H1 (cell line): ENCODE results near the gene PPP1R12C. TPM values are rescaled to one million over a fixed set of nuclear protein-coding genes. Genes with fewer than 3 reads are reported as not detected.

Experiments
- CTCF ChIA-PET: fragments of 300-600 bp; sonication (Branson Sonifier 250); formaldehyde crosslinking; loops from one replicate; lab custom pipeline; 2021; ENCODE audit not compliant: partially characterized antibody; lab: Charles Lee
- POLR2A ChIA-PET: fragments of 300-600 bp; sonication (Branson Sonifier 250); formaldehyde crosslinking; loops from one replicate; lab custom pipeline; 2021; ENCODE audit warnings: inconsistent platforms; ENCODE audit not compliant: partially characterized antibody; lab: Charles Lee
- DNase-seq, 2 experiments: peaks; one replicate each; pipeline versions ENCODE4 v3.0.0 to v3.0.0-alpha.2; 2010 to 2022; ENCODE audit warnings: low spot score in 2 of 2, low read depth in 1 of 2, mixed read lengths in 1 of 2
- FAIRE-seq: peaks from 2 replicates; lab custom pipeline; 2011; peaks lifted over from hg19 to GRCh38; lab: Jason Lieb, UNC
- H2AFZ ChIP-seq: 2 replicates; pipeline ENCODE4 v1.8.1; 2012; ENCODE audit warnings: low read length, inconsistent platforms
- H2AK5ac ChIP-seq: 2 replicates; pipeline ENCODE4 v1.6.1; 2013; ENCODE audit warnings: low read depth, low read length
- H2BK120ac ChIP-seq: replicated peaks from 2 replicates; pipeline ENCODE3; 2013; ENCODE audit warnings: low read depth, low read length, inconsistent platforms
- H2BK12ac ChIP-seq: 2 replicates; pipeline ENCODE4 v1.6.1; 2013; ENCODE audit warnings: low read depth, low read length
- H2BK15ac ChIP-seq: 2 replicates; pipeline ENCODE4 v1.6.1; 2013; ENCODE audit warnings: low read length
- H2BK20ac ChIP-seq: 2 replicates; pipeline ENCODE4 v1.6.1; 2013; ENCODE audit warnings: low read length
- H2BK5ac ChIP-seq: 2 replicates; pipeline ENCODE4 v1.6.1; 2013; ENCODE audit warnings: low read depth, low read length
- H3K14ac ChIP-seq: 2 replicates; pipeline ENCODE4 v1.6.1; 2013; ENCODE audit warnings: inconsistent platforms; ENCODE audit not compliant: insufficient read length
- H3K18ac ChIP-seq: 2 replicates; pipeline ENCODE4 v1.6.1; 2013; ENCODE audit warnings: low read length; ENCODE audit errors: extremely low read depth
- H3K23ac ChIP-seq: 2 replicates; pipeline ENCODE4 v1.6.1; 2013; ENCODE audit warnings: inconsistent platforms; ENCODE audit not compliant: insufficient read length
- H3K23me2 ChIP-seq: 2 replicates; pipeline ENCODE4 v1.6.1; 2013; ENCODE audit warnings: low read depth, low read length
- H3K27ac ChIP-seq: 2 replicates; pipeline ENCODE4 v1.6.1; 2011; ENCODE audit warnings: low read depth, low read length, inconsistent platforms
- H3K27me3 ChIP-seq, 4 experiments: replicated peaks in 1 of 4; 1 replicate in 1 of 4; 2 replicates in 3 of 4; pipeline versions ENCODE4 v1.6.1 to v1.8.1; 2011 to 2013; ENCODE audit warnings: low read length in 3 of 4, mild to moderate bottlenecking in 3 of 4, inconsistent platforms in 2 of 4, mixed read lengths in 2 of 4, moderate library complexity in 1 of 4; ENCODE audit not compliant: control insufficient read depth in 3 of 4, insufficient read depth in 3 of 4; ENCODE audit errors: extremely low read depth in 1 of 4
- H3K36me3 ChIP-seq, 4 experiments: 2 replicates each; pipeline versions ENCODE4 v1.6.1 to v1.8.1; 2011 to 2013; ENCODE audit warnings: mild to moderate bottlenecking in 4 of 4, low read length in 3 of 4, moderate library complexity in 2 of 4, control low read depth in 1 of 4, inconsistent platforms in 1 of 4; ENCODE audit not compliant: insufficient read depth in 4 of 4, control insufficient read depth in 2 of 4
- H3K4ac ChIP-seq: replicated peaks from 2 replicates; pipeline ENCODE3; 2013; ENCODE audit warnings: low read length, low read depth, mixed read lengths, inconsistent platforms; ENCODE audit not compliant: insufficient read length
- H3K4me1 ChIP-seq, 4 experiments: replicated peaks in 1 of 4; 1 replicate in 1 of 4; 2 replicates in 3 of 4; pipeline versions ENCODE4 v1.6.1 to v1.8.1; 2011 to 2013; ENCODE audit warnings: low read length in 3 of 4, inconsistent platforms in 2 of 4, mixed read lengths in 1 of 4; ENCODE audit not compliant: insufficient read depth in 4 of 4, control insufficient read depth in 3 of 4
- H3K4me2 ChIP-seq, 2 experiments: 2 replicates each; pipeline versions ENCODE4 v1.6.1 to v1.8.1; 2011 to 2013; ENCODE audit warnings: low read depth in 2 of 2, low read length in 2 of 2, control low read depth in 1 of 2, inconsistent platforms in 1 of 2, mild to moderate bottlenecking in 1 of 2; ENCODE audit not compliant: insufficient read depth in 1 of 2
- H3K4me3 ChIP-seq, 4 experiments: fragments of 200-600, 300-600 bp in 1 of 4; sonication (generic), shearing (Covaris generic), sonication (Bioruptor Twin) in 1 of 4; 2 replicates each; pipeline versions ENCODE4 v1.5.1 to v1.8.1; 2011 to 2016; ENCODE audit warnings: low read length in 4 of 4, low read depth in 3 of 4, control low read depth in 2 of 4, inconsistent platforms in 2 of 4, mild to moderate bottlenecking in 2 of 4, mixed read lengths in 1 of 4, moderate library complexity in 1 of 4; ENCODE audit not compliant: insufficient read depth in 2 of 4; ENCODE audit errors: extremely low read depth in 1 of 4
- H3K56ac ChIP-seq: replicated peaks from 2 replicates; pipeline ENCODE3; 2013; ENCODE audit warnings: low read depth, mild to moderate bottlenecking, mixed read lengths, low read length, inconsistent platforms; ENCODE audit not compliant: insufficient read length
- H3K79me1 ChIP-seq: 2 replicates; pipeline ENCODE4 v1.6.1; 2013; ENCODE audit warnings: low read depth, low read length, control low read depth
- H3K79me2 ChIP-seq, 2 experiments: 2 replicates each; pipeline versions ENCODE4 v1.6.1 to v1.8.1; 2012 to 2013; ENCODE audit warnings: low read length in 2 of 2, mild to moderate bottlenecking in 2 of 2, inconsistent platforms in 1 of 2; ENCODE audit not compliant: insufficient read depth in 2 of 2, control insufficient read depth in 1 of 2
- H3K9ac ChIP-seq, 4 experiments: replicated peaks in 1 of 4; 1 replicate in 1 of 4; 2 replicates in 3 of 4; pipeline versions ENCODE4 v1.6.1 to v1.8.1; 2011 to 2013; ENCODE audit warnings: low read depth in 3 of 4, low read length in 3 of 4, control low read depth in 2 of 4, mild to moderate bottlenecking in 2 of 4, moderate library complexity in 2 of 4, inconsistent platforms in 1 of 4; ENCODE audit errors: extremely low read depth in 1 of 4
- H3K9me3 ChIP-seq, 2 experiments: 2 replicates each; pipeline versions ENCODE4 v1.6.1 to v1.8.1; 2012 to 2013; ENCODE audit warnings: mild to moderate bottlenecking in 2 of 2, moderate library complexity in 2 of 2, control low read depth in 1 of 2, inconsistent platforms in 1 of 2, low read depth in 1 of 2, low read length in 1 of 2, mixed read lengths in 1 of 2; ENCODE audit not compliant: insufficient read depth in 2 of 2
- H4K20me1 ChIP-seq, 2 experiments: replicated peaks in 1 of 2; 2 replicates each; pipeline versions ENCODE3 to v1.8.1; 2011 to 2013; ENCODE audit warnings: inconsistent platforms in 2 of 2, low read length in 2 of 2, mild to moderate bottlenecking in 1 of 2; ENCODE audit not compliant: insufficient read depth in 2 of 2, control insufficient read depth in 1 of 2
- H4K5ac ChIP-seq: 2 replicates; pipeline ENCODE4 v1.6.1; 2013; ENCODE audit warnings: low read length, low read depth, mixed read lengths, inconsistent platforms; ENCODE audit not compliant: insufficient read length
- H4K8ac ChIP-seq: 2 replicates; pipeline ENCODE4 v1.8.0; 2013; ENCODE audit warnings: mild to moderate bottlenecking, moderate library complexity, low read length, inconsistent platforms; ENCODE audit not compliant: insufficient read depth; ENCODE audit errors: extremely low read depth
- H4K91ac ChIP-seq: replicated peaks from 2 replicates; pipeline ENCODE3; 2013; ENCODE audit warnings: low read length, mixed read lengths, inconsistent platforms; ENCODE audit not compliant: insufficient read length
- CEBPB ChIP-seq: IDR thresholded peaks from 2 replicates; pipeline ENCODE4 v1.6.1; 2012; ENCODE audit warnings: low read depth, low read length
- CTBP2 ChIP-seq: IDR thresholded peaks from 2 replicates; pipeline ENCODE4 v1.7.0; 2011; ENCODE audit warnings: borderline replicate concordance, mild to moderate bottlenecking, moderate library complexity, mixed read lengths, low read length; ENCODE audit not compliant: insufficient read depth, insufficient read length
- EGR1 ChIP-seq: IDR thresholded peaks from 2 replicates; pipeline ENCODE4 v1.6.1; 2011; ENCODE audit warnings: low read depth, low read length, borderline replicate concordance
- HDAC2 ChIP-seq, 2 experiments: fragments of 300-600 bp in 1 of 2; sonication (generic) in 1 of 2; IDR thresholded peaks; 2 replicates each; pipeline ENCODE4 v1.6.1; 2011 to 2012; ENCODE audit warnings: low read depth in 2 of 2, low read length in 2 of 2, mild to moderate bottlenecking in 2 of 2, moderate library complexity in 2 of 2, borderline replicate concordance in 1 of 2, inconsistent platforms in 1 of 2
- KDM4A ChIP-seq: IDR thresholded peaks from one replicate; pipeline ENCODE4 v1.7.1; 2012; ENCODE audit warnings: low read depth, mild to moderate bottlenecking, moderate library complexity, low read length, inconsistent platforms; ENCODE audit not compliant: severe bottlenecking
- RAD21 ChIP-seq, 2 experiments: IDR thresholded peaks in 1 of 2; conservative IDR thresholded peaks in 1 of 2; 2 replicates each; pipeline ENCODE4 v1.6.1; 2011; ENCODE audit warnings: low read depth in 2 of 2, low read length in 2 of 2, improper control_type of control experiment in 1 of 2, inconsistent platforms in 1 of 2, mild to moderate bottlenecking in 1 of 2, moderate library complexity in 1 of 2
- SIX5 ChIP-seq: IDR thresholded peaks from 2 replicates; pipeline ENCODE4 v1.6.1; 2011; ENCODE audit warnings: mild to moderate bottlenecking, low read depth, low read length
- TEAD4 ChIP-seq: IDR thresholded peaks from 2 replicates; pipeline ENCODE4 v1.6.1; 2012; ENCODE audit warnings: low read depth, low read length, inconsistent platforms, mixed read lengths
- ZNF274 ChIP-seq: IDR thresholded peaks from 2 replicates; pipeline ENCODE4 v1.7.0; 2012; ENCODE audit warnings: low read length, borderline replicate concordance; ENCODE audit errors: extremely low read depth
- WGBS, 2 experiments: shearing (Covaris generic) in 1 of 2; methylation state at CpG; one replicate each; pipeline versions ENCODE4 v1.1.6 to v1.1.7; 2013 to 2015; ENCODE audit warnings: low lambda C conversion rate in 2 of 2, mixed read lengths in 2 of 2, inconsistent platforms in 1 of 2, low coverage in 1 of 2, missing lambda C conversion rate in 1 of 2; ENCODE audit not compliant: insufficient replicate concordance in 2 of 2, insufficient coverage in 1 of 2, insufficient read length in 1 of 2; ENCODE audit errors: extremely low coverage in 1 of 2, missing lambda C conversion rate in 1 of 2; 5-methylcytosine and 5-hydroxymethylcytosine counted together
- polyA plus RNA-seq, 7 experiments: library from polyadenylated mRNA; depleted of rRNA in 3 of 7; stranded (reverse) in 5 of 7; unstranded in 2 of 7; fragments of >200 nt in 5 of 7; fragments of 200-250 nt in 2 of 7; gene quantifications; 1 replicate in 5 of 7; 2 replicates in 1 of 7; 4 replicates in 1 of 7; pipeline versions ENCODE4 v1.2.1 to v1.2.3, GENCODE V29; 2011 to 2013; ENCODE audit warnings: missing spikeins in 2 of 7, mixed read lengths in 2 of 7
- total RNA-seq: library from RNA; stranded (reverse); fragmentation: NEBNext Ultra II Directional; extraction: Animal tissue kit (Norgen Biotek cat#: 25700); gene quantifications from 2 replicates; pipeline ENCODE4 v1.2.1, GENCODE V29; 2021
- TF ChIP-seq, protein P1 (sequence below): IDR thresholded peaks from 2 replicates; pipeline ENCODE4 v1.6.1; 2012; ENCODE audit warnings: inconsistent platforms

Gene PPP1R12C
- total and polyA plus RNA-seq, 2 of the 8 experiments (the other 6 are each of a cell fraction or from before 2014, with no cell fraction given): 31.7 to 71.5 TPM

DNA sequence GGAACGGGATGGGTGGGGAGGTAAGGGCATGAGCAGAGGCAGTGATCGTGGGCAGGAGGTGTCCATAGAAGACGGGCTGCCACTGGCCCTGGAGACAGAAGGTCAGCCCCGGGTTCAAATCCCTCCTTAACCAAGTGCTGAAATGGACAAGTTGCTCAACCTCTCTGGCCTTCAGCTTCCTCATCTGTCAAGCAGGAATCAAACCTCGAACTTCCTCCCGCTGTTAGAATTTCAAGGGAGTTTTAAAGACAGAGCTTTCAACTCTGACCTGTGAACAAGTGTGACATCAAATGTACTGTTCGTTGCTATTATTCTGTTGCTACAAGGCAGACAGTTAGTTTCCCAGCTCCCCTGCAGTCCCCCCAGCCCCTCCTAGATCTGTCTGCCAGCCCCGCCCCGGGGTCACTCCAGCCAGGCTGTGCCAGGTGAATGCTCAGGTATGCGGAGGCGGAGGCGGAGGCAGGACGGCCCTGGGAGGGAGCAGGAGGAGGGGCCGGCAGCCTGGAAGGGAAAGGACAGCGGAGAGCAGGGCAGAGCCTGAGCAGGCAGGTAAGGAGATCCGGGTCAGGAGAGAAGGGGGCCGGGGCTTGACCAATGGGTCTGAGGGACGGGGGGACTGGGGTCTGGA is 42.0 kb downstream of the PPP1R12C start, which contains the start of gene EPS8L1:
Gene EPS8L1, plus strand, starts transcription at position 499 of the 628 bp plus-strand sequence. CDS start 576 bp downstream, outside the sequence.
- peaks cover 6 to 41% (median 29%) of the 10 kb centered on the region in 4 experiments for H3K27me3 ChIP-seq
- WGBS, 2 experiments: 23% methylated on average over 18 of the region's 18 CpGs; no CpG with 5 or more reads in 1 of the 2 experiments
- H3K36me3 ChIP-seq: no peaks in the 10 kb centered on the region
- H3K4me1 ChIP-seq: peaks cover 0 to 18% (median 12%) of the 10 kb centered on the region in 4 experiments; a peak in 6 of 7 replicates
- peak within 1 kb of the TSS; percentile 45 for H4K91ac ChIP-seq
- no peak within 1 kb of the TSS for H3K14ac ChIP-seq
- peak; percentile 84 for FAIRE-seq
- no peak within 1 kb of the TSS for H4K8ac ChIP-seq
- peaks cover 0 to 4% of the 10 kb centered on the region in 2 experiments for H4K20me1 ChIP-seq
- no peaks in the 10 kb centered on the region for H3K79me1 ChIP-seq
- ChIA-PET CTCF (interaction anchor here (0.5 to 1.4 kb wide), 4 partner anchors 13 to 1293 kb away, joined by 3 to 6 read pairs (median 3); no protein-coding TSS in a partner anchor), POLR2A (interaction anchor here (0.6 to 6.2 kb wide), 9 partner anchors 8 to 332 kb away, joined by 3 to 17 read pairs (median 4); partner anchors contain the start of genes RDH13 and UBE2S)
- no peak within 1 kb of the TSS for H2AFZ ChIP-seq
- H2BK5ac ChIP-seq: peak within 1 kb of the TSS; percentile 55; the same call in 1 of the 2 replicates
- no peak within 1 kb of the TSS for H3K23ac ChIP-seq
- H2BK12ac ChIP-seq: peak within 1 kb of the TSS; percentile 80; the same call in 1 of the 2 replicates
- peaks cover 6% of the 10 kb centered on the region; the same call in 1 of the 2 replicates for H3K23me2 ChIP-seq
- H2AK5ac ChIP-seq: peak within 1 kb of the TSS; percentile 66; the same call in 1 of the 2 replicates
- peak within 1 kb of the TSS; percentile 54 to 55 for H3K4me2 ChIP-seq
- DNase-seq: peak in 1 of 2 experiments; percentile 86
- peak within 1 kb of the TSS; percentile 32 for H3K18ac ChIP-seq
- H3K27ac ChIP-seq: no peak within 1 kb of the TSS
- H3K4ac ChIP-seq: no peak within 1 kb of the TSS
- peak within 1 kb of the TSS in 1 of 4 experiments; percentile 17; a peak in 1 of 7 replicates for H3K9ac ChIP-seq
- H2BK120ac ChIP-seq: peak within 1 kb of the TSS; percentile 24
- H2BK20ac ChIP-seq: peak within 1 kb of the TSS; percentile 61; the same call in 1 of the 2 replicates
- H3K79me2 ChIP-seq: no peaks in the 10 kb centered on the region
- no peak within 1 kb of the TSS for H4K5ac ChIP-seq
- peak within 1 kb of the TSS in 3 of 4 experiments; percentile 19 to 51 (median 21); a peak in 5 of 8 replicates for H3K4me3 ChIP-seq
- H3K9me3 ChIP-seq: no peaks in the 10 kb centered on the region
- no peak within 1 kb of the TSS for H3K56ac ChIP-seq
- H2BK15ac ChIP-seq: peak within 1 kb of the TSS; percentile 46; the same call in 1 of the 2 replicates
- TF ChIP-seq CTBP2: peak; percentile 74
- no peak for TF ChIP-seq ZNF274
- TF ChIP-seq, protein P1, sequence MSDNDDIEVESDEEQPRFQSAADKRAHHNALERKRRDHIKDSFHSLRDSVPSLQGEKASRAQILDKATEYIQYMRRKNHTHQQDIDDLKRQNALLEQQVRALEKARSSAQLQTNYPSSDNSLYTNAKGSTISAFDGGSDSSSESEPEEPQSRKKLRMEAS: peak; percentile 42
- peak; percentile 98 for TF ChIP-seq EGR1
- no peak for TF ChIP-seq KDM4A
- TF ChIP-seq CEBPB: no peak
- TF ChIP-seq RAD21 (IDR thresholded peaks at IDR 0.05 in 1 of 2, conservative IDR thresholded peaks at IDR 0.05 in 1 of 2; ENCODE audit: low read depth in 2 of 2, low read length in 2 of 2): 0 out of 4 replicates have a peak, but pooled peaks of 1 of the 2 experiments have one; percentile 8
- peak; percentile 86 for TF ChIP-seq TEAD4
- no peak for TF ChIP-seq SIX5
- no peak for TF ChIP-seq HDAC2 (IDR thresholded peaks at IDR 0.05; ENCODE audit: borderline replicate concordance in 1 of 2, low read depth in 2 of 2, low read length in 2 of 2)
